Stomach (tissue), 9 donors: ENCODE results near the gene SPEG. TPM values are rescaled to one million over a fixed set of nuclear protein-coding genes. Genes with fewer than 3 reads are reported as not detected.

Experiments
- DNase-seq, 2 donors: peaks; one replicate each; pipeline versions ENCODE4 v3.0.0 to v3.0.0-alpha.2; 2013 to 2019
- H3K27ac ChIP-seq, 5 donors: fragments of 200-600 bp in 4 of 5; sonication (generic) in 4 of 5; one replicate each; pipeline ENCODE4 v1.5.1; 2013 to 2019; ENCODE audit warnings: mild to moderate bottlenecking in 1 of 5, moderate library complexity in 1 of 5
- H3K27me3 ChIP-seq, 3 donors: fragments of 200-600 bp; sonication (generic); one replicate each; pipeline ENCODE4 v1.5.1; 2017 to 2019; ENCODE audit warnings: mixed run types in 1 of 3
- H3K36me3 ChIP-seq, 4 donors: fragments of 200-600 bp; sonication (generic); 1 replicate in 3 of 4; 2 replicates in 1 of 4; pipeline ENCODE4 v1.5.1; 2016 to 2019
- H3K4me1 ChIP-seq, 4 donors: fragments of 200-600 bp; sonication (generic); one replicate each; pipeline ENCODE4 v1.5.1; 2016 to 2019
- H3K4me3 ChIP-seq, 4 donors: fragments of 200-600 bp; sonication (generic) in 3 of 4; one replicate each; pipeline ENCODE4 v1.5.1; 2016 to 2019; ENCODE audit warnings: mild to moderate bottlenecking in 1 of 4
- H3K9me3 ChIP-seq, 4 donors: fragments of 200-600 bp; sonication (generic); one replicate each; pipeline ENCODE4 v1.5.1; 2016 to 2019
- EP300 ChIP-seq: sonication (generic); formaldehyde crosslinking; IDR thresholded peaks from one replicate; pipeline ENCODE4 v1.6.1; 2017; ENCODE audit warnings: antibody characterized with exemption
- POLR2A ChIP-seq, 4 donors: fragments of 450-650 bp; IDR thresholded peaks; one replicate each; pipeline ENCODE4 v1.6.1; 2016; ENCODE audit warnings: antibody characterized with exemption in 4 of 4, control low read depth in 2 of 4, mild to moderate bottlenecking in 1 of 4, moderate library complexity in 1 of 4
- POLR2AphosphoS5 ChIP-seq, 3 donors: sonication (generic); formaldehyde crosslinking; IDR thresholded peaks; one replicate each; pipeline ENCODE4 v1.6.1; 2016; ENCODE audit warnings: antibody characterized with exemption in 3 of 3
- WGBS, 5 donors: extraction: QIAGEN DNeasy Blood & Tissue Kit in 3 of 5; methylation state at CpG; one replicate each; pipeline versions ENCODE4 v1.1.5 to v1.1.7; 2013 to 2018; 5-methylcytosine and 5-hydroxymethylcytosine counted together
- intact Hi-C: fragments of 100-400 bp; cut with DNase I; formaldehyde crosslinking; loops from one replicate; pipeline ENCODE4 v1.15.1; 2023; ENCODE audit warnings: low total_unique reads
- polyA plus RNA-seq, 3 donors: library from polyadenylated mRNA; stranded (reverse); fragments of 200-250 nt; gene quantifications; one replicate each; pipeline ENCODE4 v1.2.3, GENCODE V29; 2013
- total RNA-seq, 5 donors: library from RNA; depleted of rRNA; stranded (reverse); fragments of >200 nt; gene quantifications; one replicate each; pipeline versions ENCODE4 v1.1.0 to v1.2.3, GENCODE V29; 2014 to 2016
- TF ChIP-seq, protein P1 (sequence below), 7 experiments: fragments of 450-650 bp in 4 of 7; fragments of 200-600 bp in 3 of 7; sonication (generic) in 3 of 7; IDR thresholded peaks; one replicate each; pipeline ENCODE4 v1.5.1; 2016 to 2019; ENCODE audit warnings: antibody characterized with exemption in 7 of 7, control low read depth in 2 of 7, mild to moderate bottlenecking in 1 of 7
- donor health status: healthy with polysubstance abuse.
- donor health status: Bipolar disorder and iron deficiency.
- donor health status: healthy.

The SPEG gene
- total and polyA plus RNA-seq, 8 donors, result 7.4 to 106 (median 27.2) TPM

DNA sequence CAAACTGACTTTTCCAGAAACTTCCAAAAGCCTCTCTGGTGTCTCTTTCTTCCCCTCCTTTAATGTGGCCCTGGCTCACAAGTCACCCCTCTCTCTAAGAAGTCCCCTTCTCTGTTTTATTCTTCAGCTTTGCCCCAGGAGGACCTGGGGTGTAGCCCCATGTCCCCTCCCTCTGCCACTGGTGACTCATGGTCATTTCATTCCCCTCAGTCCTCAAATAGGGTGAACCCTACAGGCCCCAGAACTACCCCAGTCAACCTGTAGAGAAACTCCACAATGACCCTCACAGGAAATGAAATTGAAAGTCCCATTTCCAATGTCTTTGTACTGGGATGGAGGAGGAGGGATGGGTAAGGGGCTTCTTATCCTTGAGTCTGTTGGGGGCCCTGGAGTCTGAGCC lies 6.2 kb upstream of the SPEG start:
- Histone ChIP-seq H3K4me3 (no peak overlapping the region), H3K27me3 (peaks cover 0 to 21% (median 7%) of the 10 kb centered on the region in 3 donors), H3K27ac (peak overlapping the region in 3 of 5 donors; percentile 44 to 91 (median 59)), H3K36me3 (peaks cover 0 to 15% (median 6%) of the 10 kb centered on the region in 4 donors), H3K4me1 (peaks cover 0 to 17% (median 0%) of the 10 kb centered on the region in 4 donors), H3K9me3 (no peaks in the 10 kb centered on the region)
- DNase-seq, result peak in 1 of 2 donors; percentile 7
- intact Hi-C loops, result no loop called here
- TF ChIP-seq EP300, result no peak
- no peak for TF ChIP-seq POLR2AphosphoS5 (IDR thresholded peaks at IDR 0.05)
- TF ChIP-seq, protein P1, sequence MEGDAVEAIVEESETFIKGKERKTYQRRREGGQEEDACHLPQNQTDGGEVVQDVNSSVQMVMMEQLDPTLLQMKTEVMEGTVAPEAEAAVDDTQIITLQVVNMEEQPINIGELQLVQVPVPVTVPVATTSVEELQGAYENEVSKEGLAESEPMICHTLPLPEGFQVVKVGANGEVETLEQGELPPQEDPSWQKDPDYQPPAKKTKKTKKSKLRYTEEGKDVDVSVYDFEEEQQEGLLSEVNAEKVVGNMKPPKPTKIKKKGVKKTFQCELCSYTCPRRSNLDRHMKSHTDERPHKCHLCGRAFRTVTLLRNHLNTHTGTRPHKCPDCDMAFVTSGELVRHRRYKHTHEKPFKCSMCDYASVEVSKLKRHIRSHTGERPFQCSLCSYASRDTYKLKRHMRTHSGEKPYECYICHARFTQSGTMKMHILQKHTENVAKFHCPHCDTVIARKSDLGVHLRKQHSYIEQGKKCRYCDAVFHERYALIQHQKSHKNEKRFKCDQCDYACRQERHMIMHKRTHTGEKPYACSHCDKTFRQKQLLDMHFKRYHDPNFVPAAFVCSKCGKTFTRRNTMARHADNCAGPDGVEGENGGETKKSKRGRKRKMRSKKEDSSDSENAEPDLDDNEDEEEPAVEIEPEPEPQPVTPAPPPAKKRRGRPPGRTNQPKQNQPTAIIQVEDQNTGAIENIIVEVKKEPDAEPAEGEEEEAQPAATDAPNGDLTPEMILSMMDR (IDR thresholded peaks at IDR 0.05), result no peak
- no peak for TF ChIP-seq POLR2A (IDR thresholded peaks at IDR 0.05)

DNA sequence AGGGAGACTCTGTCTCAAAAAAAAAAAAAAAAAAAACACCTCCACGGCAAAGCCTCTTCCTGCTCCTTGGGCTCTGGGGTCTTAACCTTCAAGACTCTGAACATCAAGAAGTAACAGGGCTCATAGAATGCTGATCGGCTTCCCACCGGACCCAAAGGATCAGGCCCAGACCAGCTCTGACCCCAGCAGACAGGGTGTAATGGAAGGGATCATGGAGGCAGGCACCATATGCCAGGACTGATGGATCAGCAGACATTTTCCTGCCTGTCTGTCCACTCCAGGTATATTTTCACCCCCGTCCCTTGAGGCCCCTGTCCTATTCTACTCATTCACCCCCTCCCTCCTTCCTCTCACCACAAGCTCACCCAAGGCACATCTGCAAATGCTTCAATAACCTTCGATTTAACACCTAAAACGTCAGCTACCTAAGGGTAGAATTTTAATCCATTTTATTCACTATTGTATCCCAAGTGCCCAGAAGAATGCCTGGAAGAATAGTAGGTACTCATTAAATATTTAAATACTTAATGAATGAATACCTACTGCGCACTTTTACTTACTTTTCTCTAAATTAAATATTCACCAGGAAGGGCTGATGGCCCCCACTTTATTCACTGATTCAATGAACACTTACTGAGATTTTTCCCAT lies 4.6 kb upstream of the SPEG start:
- TF ChIP-seq POLR2A (IDR thresholded peaks at IDR 0.05), result no peak
- peak; percentile 30 to 57 (median 33) for TF ChIP-seq POLR2AphosphoS5 (IDR thresholded peaks at IDR 0.05)
- TF ChIP-seq, protein P1 (IDR thresholded peaks at IDR 0.05), result no peak
- TF ChIP-seq EP300, result no peak
- DNase-seq, result peak in 1 of 2 donors; percentile 9
- Histone ChIP-seq H3K4me3 (no peak overlapping the region), H3K4me1 (peaks cover 5 to 15% (median 6%) of the 10 kb centered on the region in 4 donors), H3K36me3 (peaks cover 0 to 14% (median 6%) of the 10 kb centered on the region in 4 donors), H3K27ac (peak overlapping the region in 3 of 5 donors; percentile 48 to 95 (median 54)), H3K9me3 (no peaks in the 10 kb centered on the region), H3K27me3 (peaks cover 0 to 32% (median 19%) of the 10 kb centered on the region in 3 donors)
- intact Hi-C loops, result no loop called here
- 84 to 95% (median 90%) methylated on average over 7 of the region's 7 CpGs for WGBS, 5 donors

DNA sequence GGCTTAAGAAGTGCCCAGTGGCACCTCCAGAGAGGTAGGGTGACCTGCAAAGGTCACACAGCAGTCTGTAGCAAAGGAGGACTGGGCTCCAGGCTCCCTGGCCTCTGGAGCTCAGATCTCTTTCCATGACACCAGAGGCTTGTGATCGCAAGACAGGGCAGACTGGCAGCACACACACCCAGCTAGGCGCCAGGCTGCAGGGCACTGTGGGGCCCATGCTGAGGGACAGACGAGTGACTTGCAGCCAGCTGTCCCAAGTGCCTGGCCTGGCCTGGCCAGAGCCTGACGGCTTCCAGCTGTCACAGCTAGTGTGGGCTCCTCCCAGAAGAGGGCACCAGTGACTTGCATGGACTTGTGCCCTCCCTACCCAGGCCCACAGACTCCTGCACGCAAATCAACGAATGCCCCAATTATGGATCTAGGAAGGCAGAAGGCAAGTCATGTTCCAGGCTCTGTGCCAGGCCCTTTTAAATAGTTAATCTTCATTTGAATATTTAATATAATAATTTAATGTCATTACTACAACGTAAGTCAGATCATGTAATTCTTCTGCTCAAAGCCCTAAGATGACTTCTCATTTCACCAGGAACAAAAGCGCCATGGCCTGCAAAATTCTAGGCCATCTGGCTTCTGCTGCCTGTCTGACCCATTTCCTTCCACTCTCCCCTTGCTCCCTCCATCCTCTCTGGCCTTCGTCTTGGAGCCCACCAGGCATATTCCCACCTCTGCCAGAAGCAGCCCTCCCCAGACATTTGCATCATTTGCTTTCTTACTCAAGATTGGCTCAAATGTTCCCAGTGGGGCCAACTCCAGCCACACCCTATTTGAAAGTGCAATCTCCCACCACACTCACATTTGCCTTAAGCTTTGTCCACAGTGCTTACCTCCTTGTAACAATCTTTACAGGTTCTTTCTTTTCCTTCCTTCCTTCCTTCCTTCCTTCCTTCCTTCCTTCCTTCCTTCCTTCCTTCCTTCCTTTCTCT lies 3.7 kb upstream of the SPEG start:
- DNase-seq, result peak in 1 of 2 donors; percentile 77
- 51 to 62% (median 55%) methylated on average over 6 to 9 of the region's 9 CpGs for WGBS, 5 donors
- TF ChIP-seq POLR2AphosphoS5 (IDR thresholded peaks at IDR 0.05), result peak; percentile 4 to 54 (median 36)
- no peak for TF ChIP-seq EP300
- Histone ChIP-seq H3K36me3 (peaks cover 0 to 6% (median 1%) of the 10 kb centered on the region in 4 donors), H3K4me1 (peaks cover 7 to 23% (median 12%) of the 10 kb centered on the region in 4 donors), H3K4me3 (no peak overlapping the region), H3K27ac (peak overlapping the region in 3 of 5 donors; percentile 48 to 95 (median 54)), H3K9me3 (no peaks in the 10 kb centered on the region), H3K27me3 (peaks cover 0 to 32% (median 27%) of the 10 kb centered on the region in 3 donors)
- intact Hi-C loops, result no loop called here

DNA sequence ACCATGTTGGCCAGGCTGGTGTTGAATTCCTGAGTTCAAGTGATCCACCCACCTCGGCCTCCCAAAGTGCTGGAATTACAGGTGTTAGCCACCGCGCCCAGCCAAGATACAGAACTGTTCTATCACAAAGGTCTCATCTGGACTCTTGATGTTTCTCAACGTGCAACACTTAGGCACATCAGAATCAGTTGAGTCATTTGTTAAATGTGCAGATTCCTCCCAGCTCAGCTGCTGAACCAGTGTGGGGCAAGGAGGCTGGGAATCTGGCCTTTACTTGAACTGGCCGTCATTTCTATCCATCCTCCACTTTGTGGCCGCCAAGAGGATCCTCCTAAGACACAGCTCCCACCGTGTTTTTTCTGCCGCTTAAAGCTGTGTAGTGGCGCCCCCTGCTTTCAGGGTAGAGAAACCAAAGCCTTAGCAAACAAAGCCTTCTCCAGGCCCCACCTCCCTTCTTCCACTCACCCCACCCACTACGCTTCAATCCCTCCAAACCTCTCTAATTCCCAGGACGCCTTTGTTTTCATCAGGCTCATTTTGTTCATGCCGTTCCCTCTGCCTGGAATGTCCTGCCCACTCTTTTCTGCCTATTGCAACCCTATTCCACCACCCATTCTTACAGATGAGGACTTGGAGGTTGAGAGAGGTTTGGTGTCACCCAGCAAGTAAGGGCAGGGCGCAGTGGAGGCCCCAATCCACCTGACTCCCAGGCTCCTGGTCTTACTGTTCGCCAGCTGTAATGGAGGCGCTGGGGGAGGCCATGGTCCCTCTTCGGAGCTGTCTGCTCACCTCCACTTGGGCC lies 776 bp upstream of the SPEG start:
- peak overlapping the region in 4 of 5 donors; percentile 65 to 95 (median 83) for H3K27ac ChIP-seq
- no peaks in the 10 kb centered on the region for H3K9me3 ChIP-seq
- H3K27me3 ChIP-seq, result peaks cover 0 to 34% (median 22%) of the 10 kb centered on the region in 3 donors
- H3K36me3 ChIP-seq, result no peaks in the 10 kb centered on the region
- peak; percentile 78 for TF ChIP-seq EP300
- TF ChIP-seq, protein P1 (IDR thresholded peaks at IDR 0.05), result peak in 2 of 7 experiments; percentile 21 to 36
- no peak for TF ChIP-seq POLR2A (IDR thresholded peaks at IDR 0.05)
- TF ChIP-seq POLR2AphosphoS5 (IDR thresholded peaks at IDR 0.05), result peak; percentile 25 to 84 (median 53)
- intact Hi-C loops, result no loop called here
- H3K4me3 ChIP-seq, result peak overlapping the region in 2 of 4 donors; percentile 33 to 36
- H3K4me1 ChIP-seq, result peaks cover 7 to 30% (median 13%) of the 10 kb centered on the region in 4 donors
- DNase-seq, result no peak
- 56 to 78% (median 75%) methylated on average over 13 to 16 of the region's 16 CpGs for WGBS, 5 donors
